Mucosa of descending colon (tissue), 3 donors: Measurements from ENCODE around the gene PPP1R9B. TPM values are rescaled to one million over a fixed set of nuclear protein-coding genes. Genes with fewer than 3 reads are reported as not detected.

Experiments used
- ATAC-seq: fragments of 200-7000 bp; cut with Tn5 transposase; one replicate; pipeline ENCODE4 v1.9.1; 2020; ENCODE audit warnings: mild to moderate bottlenecking, moderate library complexity
- DNase-seq, 3 donors: peaks; one replicate each; pipeline ENCODE4 v3.0.0-alpha.2; 2020
- H3K36me3 ChIP-seq: fragments of 200-600 bp; one replicate; pipeline ENCODE4 v1.8.0; 2021; ENCODE audit warnings: low read depth, mild to moderate bottlenecking
- H3K4me1 ChIP-seq: fragments of 200-600 bp; one replicate; pipeline ENCODE4 v1.8.0; 2021; ENCODE audit warnings: low read depth, mild to moderate bottlenecking
- H3K4me3 ChIP-seq: fragments of 200-600 bp; one replicate; pipeline ENCODE4 v1.8.0; 2021; ENCODE audit warnings: mild to moderate bottlenecking
- H3K9me3 ChIP-seq: fragments of 200-600 bp; one replicate; pipeline ENCODE4 v1.8.0; 2021; ENCODE audit warnings: mild to moderate bottlenecking
- intact Hi-C, 2 donors: fragments of 100-400 bp; cut with DNase I in 1 of 2; cut with micrococcal nuclease in 1 of 2; formaldehyde crosslinking; loops; one replicate each; pipeline versions ENCODE4 v1.11.0 to v1.11.1; 2022; cut with DNase I, micrococcal nuclease
- total RNA-seq, 3 donors: library from RNA; stranded (reverse); fragmentation: NEBNext Ultra II Directional in 2 of 3; extraction: Animal tissue kit (Norgen Biotek cat#: 25700) in 2 of 3; gene quantifications; one replicate each; pipeline versions ENCODE4 v1.2.1 to v1.2.4, GENCODE V29; 2021 to 2023
- TF ChIP-seq, protein P1 (sequence below): fragments of 200-600 bp; IDR thresholded peaks from one replicate; pipeline ENCODE4 v1.8.0; 2022; ENCODE audit warnings: antibody characterized with exemption, mild to moderate bottlenecking
- donor health status: DM: no; HTN: no; CAD: no; lungs with moderate emphysema.
- donor health status: DM: no; HTN: no; CAD: no.
- donor health status: DM: no; HTN: yes; CAD: no.

The PPP1R9B gene
- total RNA-seq, 3 donors from 2014 or later, result 27.3 to 47.5 (median 33.1) TPM

DNA sequence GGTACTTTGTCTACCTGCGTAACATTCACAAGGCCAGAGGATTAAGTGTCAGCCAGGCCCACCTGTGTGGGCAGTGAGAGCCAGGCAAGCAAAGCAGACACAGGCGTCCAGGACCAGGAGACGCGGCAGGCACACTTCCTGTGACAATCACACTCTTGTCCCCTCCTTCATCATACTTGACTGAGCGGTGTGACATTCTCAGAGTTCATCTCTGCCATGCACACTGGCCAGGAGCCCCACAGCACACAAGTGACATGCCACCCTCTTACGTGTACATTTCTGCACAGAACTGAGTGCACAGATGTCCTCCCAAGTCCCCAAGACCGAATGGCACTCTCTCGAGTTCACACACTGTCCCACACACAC, 8.7 kb downstream of the PPP1R9B start:
- peak in 1 of 3 donors; percentile 40 for DNase-seq
- TF ChIP-seq, protein P1, sequence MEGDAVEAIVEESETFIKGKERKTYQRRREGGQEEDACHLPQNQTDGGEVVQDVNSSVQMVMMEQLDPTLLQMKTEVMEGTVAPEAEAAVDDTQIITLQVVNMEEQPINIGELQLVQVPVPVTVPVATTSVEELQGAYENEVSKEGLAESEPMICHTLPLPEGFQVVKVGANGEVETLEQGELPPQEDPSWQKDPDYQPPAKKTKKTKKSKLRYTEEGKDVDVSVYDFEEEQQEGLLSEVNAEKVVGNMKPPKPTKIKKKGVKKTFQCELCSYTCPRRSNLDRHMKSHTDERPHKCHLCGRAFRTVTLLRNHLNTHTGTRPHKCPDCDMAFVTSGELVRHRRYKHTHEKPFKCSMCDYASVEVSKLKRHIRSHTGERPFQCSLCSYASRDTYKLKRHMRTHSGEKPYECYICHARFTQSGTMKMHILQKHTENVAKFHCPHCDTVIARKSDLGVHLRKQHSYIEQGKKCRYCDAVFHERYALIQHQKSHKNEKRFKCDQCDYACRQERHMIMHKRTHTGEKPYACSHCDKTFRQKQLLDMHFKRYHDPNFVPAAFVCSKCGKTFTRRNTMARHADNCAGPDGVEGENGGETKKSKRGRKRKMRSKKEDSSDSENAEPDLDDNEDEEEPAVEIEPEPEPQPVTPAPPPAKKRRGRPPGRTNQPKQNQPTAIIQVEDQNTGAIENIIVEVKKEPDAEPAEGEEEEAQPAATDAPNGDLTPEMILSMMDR, result no peak
- peaks cover 11% of the 10 kb centered on the region for H3K4me1 ChIP-seq
- H3K36me3 ChIP-seq, result no peaks in the 10 kb centered on the region
- H3K9me3 ChIP-seq, result no peaks in the 10 kb centered on the region
- intact Hi-C loops, result no loop called here
- H3K4me3 ChIP-seq, result no peak overlapping the region
- no peak for ATAC-seq

DNA sequence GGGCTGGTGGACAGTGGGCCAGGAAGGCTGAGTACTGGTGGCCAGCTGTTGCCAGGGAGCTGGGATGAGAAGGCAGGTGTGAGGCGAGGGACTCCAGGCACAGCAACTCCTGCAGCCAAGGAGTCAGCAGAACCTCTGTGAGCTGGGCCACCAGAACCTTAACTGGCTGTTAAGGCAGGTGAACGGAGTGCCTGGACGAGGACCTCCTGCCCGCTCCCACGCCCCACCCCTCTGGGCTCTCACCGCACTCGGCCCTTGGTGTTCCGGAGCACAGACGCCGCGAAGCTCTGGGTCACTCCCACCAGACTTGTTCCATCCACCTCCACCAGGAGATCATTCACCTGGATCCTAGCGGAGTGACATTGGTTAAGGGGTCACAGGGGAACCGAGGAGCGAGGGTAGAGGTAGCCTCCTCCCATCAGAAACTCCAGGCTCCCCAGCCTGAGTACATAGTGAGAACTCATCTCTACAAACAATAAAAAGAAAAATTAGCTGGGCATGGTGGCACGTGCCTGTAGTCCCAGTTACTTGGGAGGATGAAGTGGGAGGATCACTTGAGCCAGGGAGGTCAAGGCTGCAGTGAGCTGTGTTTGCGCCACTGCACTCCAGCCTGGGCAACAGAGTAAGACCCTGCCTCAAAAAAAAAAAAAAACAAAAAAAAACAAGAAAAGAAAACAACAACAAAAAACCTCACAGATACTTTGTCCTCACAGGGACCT, 9.3 kb downstream of the PPP1R9B start:
- H3K4me1 ChIP-seq, result peaks cover 5% of the 10 kb centered on the region
- intact Hi-C loops, result no loop called here
- H3K4me3 ChIP-seq, result no peak overlapping the region
- TF ChIP-seq, protein P1, result no peak
- H3K9me3 ChIP-seq, result no peaks in the 10 kb centered on the region
- no peaks in the 10 kb centered on the region for H3K36me3 ChIP-seq
- ATAC-seq, result no peak
- DNase-seq, result no peak

DNA sequence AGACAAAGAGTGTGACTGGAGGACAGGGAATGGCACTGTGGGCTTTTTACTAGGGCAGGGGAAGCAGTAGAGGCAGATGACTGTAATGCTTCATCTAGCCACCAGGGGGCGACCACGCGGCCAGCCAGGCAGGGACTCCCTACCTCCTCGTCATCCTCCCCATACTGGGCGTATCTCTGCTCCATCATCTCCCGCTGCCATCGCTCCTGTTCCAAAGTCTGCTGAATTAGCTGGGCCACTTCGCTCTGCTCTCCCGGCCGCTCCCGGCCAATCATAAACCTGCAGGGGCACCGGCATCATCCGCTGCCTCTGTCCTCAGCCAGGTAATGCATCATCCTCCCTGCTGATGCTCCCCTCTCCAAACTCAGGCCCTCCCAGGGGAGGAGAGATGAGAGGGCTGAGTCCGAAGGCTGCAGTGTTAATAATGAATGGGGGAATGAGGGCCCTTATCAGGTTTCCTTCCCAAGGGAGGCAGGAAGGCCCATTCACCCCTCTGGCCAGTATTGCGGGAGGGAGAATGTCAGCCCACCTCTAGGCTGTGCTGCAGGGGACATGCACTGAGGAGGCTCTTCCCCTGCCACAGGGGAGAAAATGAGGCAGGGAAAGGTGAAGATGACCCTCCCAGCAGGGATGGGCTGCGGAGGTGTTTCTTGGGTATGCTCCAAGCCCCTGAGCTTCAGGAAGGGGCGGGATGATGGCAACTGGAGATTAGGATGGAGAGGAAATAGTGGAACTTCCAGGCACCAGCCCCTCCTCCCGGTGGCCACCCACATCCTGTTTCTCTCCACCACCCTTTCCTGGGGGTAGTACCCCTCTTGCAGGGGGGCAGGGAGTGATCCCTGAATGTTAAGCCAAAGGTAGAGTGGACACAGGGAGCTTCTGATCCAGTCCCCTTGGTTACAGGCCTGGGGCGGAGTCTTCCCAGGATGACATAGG, 10.3 kb downstream of the PPP1R9B start:
- Histone ChIP-seq H3K4me1 (no peaks in the 10 kb centered on the region), H3K9me3 (no peaks in the 10 kb centered on the region), H3K36me3 (peaks cover 3% of the 10 kb centered on the region), H3K4me3 (no peak overlapping the region)
- ATAC-seq (peak; percentile 94), DNase-seq (peak; percentile 81 to 83 (median 82))
- intact Hi-C loops, result no loop called here
- TF ChIP-seq, protein P1, result peak; percentile 90

DNA sequence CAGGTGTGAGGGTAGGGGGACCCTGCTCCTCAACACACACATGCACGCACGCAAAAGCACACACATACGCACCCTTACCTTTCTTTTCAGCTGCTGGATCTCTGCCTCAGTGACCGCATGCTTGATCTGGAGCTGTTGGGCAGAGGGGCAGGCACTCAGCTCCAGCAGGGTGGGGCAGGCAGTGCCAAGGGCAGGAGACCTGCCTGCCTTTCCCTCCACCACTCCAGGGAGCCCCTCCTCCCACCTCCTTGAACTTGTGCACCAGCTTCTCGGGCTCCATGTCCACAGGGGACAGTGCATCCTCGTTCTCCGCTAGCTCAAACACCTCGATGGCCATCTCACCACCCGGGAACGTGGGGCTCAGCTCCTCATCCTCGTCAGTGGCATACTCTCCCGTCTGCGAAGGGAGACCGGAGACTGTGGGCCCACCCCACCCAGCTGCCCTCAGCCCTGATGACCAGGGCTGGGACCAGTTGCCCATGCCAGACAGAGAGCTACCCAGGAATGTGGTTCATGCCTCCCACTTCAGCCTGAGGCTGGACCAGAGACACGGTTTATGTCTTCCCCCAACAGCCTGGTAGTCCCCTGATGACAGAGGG, 11.2 kb downstream of the PPP1R9B start:
- H3K4me1 ChIP-seq, result no peaks in the 10 kb centered on the region
- no peak for ATAC-seq
- TF ChIP-seq, protein P1, result no peak
- peaks cover 3% of the 10 kb centered on the region for H3K36me3 ChIP-seq
- no peaks in the 10 kb centered on the region for H3K9me3 ChIP-seq
- intact Hi-C loops, result no loop called here
- H3K4me3 ChIP-seq, result no peak overlapping the region
- no peak for DNase-seq

DNA sequence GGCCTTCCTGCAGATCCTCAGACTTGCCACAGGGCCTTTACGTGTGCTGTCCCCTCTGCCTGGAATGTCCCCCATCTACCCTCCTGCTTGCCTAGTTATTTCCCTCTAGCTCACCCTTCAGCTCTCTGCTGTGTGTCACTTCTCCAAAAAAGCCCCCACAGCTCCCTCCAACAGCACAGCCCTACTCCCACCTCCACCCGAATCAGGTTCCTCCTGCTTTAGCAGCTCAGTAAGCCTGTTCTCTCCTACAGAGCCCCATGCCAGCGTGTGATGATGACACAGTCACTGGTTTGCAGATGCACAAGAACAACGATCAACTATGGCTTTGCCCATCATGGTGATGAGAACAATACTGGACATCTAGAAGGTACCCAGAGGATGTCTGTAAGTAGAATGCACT, 13.4 kb downstream of the PPP1R9B start:
- intact Hi-C loops, result no loop called here
- H3K4me1 ChIP-seq, result no peaks in the 10 kb centered on the region
- ATAC-seq (no peak), DNase-seq (no peak)
- H3K9me3 ChIP-seq, result no peaks in the 10 kb centered on the region
- no peak overlapping the region for H3K4me3 ChIP-seq
- TF ChIP-seq, protein P1, result no peak
- peaks cover 3% of the 10 kb centered on the region for H3K36me3 ChIP-seq
